ENCODE measurements around the gene ANKRD33B.

ANKRD33B gene

DNA sequence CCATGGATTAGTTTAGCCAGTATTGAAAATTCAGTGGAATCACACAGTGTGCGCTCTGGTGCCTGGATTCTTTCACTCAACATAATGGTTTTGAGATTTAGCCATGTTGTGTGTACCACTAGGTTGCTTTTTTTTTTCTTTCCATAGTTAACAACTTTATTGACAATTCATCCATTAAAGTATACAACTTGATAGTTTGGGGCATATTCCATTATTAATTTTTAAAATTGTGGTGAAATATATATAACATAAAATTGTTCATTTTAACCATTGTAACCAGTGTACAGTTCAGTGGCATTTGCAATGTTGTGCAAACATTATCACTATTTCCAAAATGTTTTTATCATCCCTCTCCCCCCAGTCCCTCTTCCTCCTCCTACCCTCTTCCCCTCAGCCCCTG is 35.2 kb downstream of the ANKRD33B start:
- Histone ChIP-seq H3K4me3 (ENCODE audit: insufficient read depth in 1 of 2, low read depth in 1 of 2, low read length in 2 of 2) (no peak overlapping the region), H3K27ac (ENCODE audit: low read length, poor library complexity, severe bottlenecking) (no peak overlapping the region), H3K4me2 (ENCODE audit: low read length, poor library complexity, severe bottlenecking) (no peak overlapping the region), H3K4ac (ENCODE audit: low read depth in 1 of 2, low read length in 2 of 2) (no peak overlapping the region), H2AK5ac (ENCODE audit: low read length, severe bottlenecking) (no peak overlapping the region), H3K9ac (ENCODE audit: low read length) (no peak overlapping the region), H2AFZ (ENCODE audit: low read depth, low read length) (no peak overlapping the region), H2BK120ac (ENCODE audit: low read depth, low read length) (no peak overlapping the region), H3K23ac (ENCODE audit: low read length in 2 of 2) (no peak overlapping the region), H2BK12ac (ENCODE audit: low read length in 2 of 2) (no peak overlapping the region), H3K27me3 (ENCODE audit: control insufficient read depth in 1 of 2, insufficient read depth in 1 of 2, low read length in 2 of 2) (no peaks in the 10 kb centered on the region), H4K91ac (ENCODE audit: low read length) (no peak overlapping the region), H4K8ac (ENCODE audit: low read length) (no peak overlapping the region), H3K18ac (ENCODE audit: low read depth in 1 of 2, low read length in 2 of 2) (no peak overlapping the region), H2BK5ac (ENCODE audit: low read depth, low read length, poor library complexity, severe bottlenecking) (no peak overlapping the region), H3K9me3 (ENCODE audit: control insufficient read depth, low read length) (no peaks in the 10 kb centered on the region), H3K4me1 (ENCODE audit: control insufficient read depth, insufficient read depth, low read depth, low read length) (peaks cover 23% of the 10 kb centered on the region), H3K79me1 (replicated peaks; ENCODE audit: low read length, poor library complexity, severe bottlenecking) (peaks cover 25% of the 10 kb centered on the region), H2BK15ac (ENCODE audit: low read depth, poor library complexity, severe bottlenecking) (no peak overlapping the region), H3K14ac (ENCODE audit: low read length in 2 of 2) (no peak overlapping the region), H3K36me3 (ENCODE audit: control insufficient read depth in 1 of 2, insufficient read depth in 2 of 2, low read depth in 1 of 2, low read length in 2 of 2) (peaks cover 0 to 3% of the 10 kb centered on the region in 2 experiments)
- 80% methylated on average over 1 of the region's 1 CpG for WGBS
- DNase-seq = no peak

DNA sequence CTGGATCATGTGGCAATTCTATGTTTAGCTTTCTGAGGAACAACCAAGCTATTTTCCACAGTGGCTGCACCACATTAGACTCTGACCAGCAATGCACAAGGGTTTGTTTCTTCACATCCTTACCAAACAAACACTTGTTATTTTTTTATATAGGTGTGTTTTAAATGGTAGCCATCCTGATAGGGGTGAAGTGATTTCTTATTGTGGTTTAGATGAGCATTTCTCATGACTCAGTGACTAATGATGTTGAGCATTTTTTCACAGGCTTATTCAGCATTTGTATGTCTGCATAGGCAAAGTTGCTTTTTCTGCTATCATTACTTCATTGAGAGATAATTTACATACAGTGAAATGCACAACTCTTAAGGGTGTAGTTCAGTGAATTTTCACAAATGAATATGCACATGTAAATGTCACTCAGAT is 36.0 kb downstream of the ANKRD33B start:
- DNase-seq = peak; percentile 62
- H3K79me1 ChIP-seq (replicated peaks; ENCODE audit: low read length, poor library complexity, severe bottlenecking) = peaks cover 23% of the 10 kb centered on the region
- no peak overlapping the region for H3K9ac ChIP-seq (ENCODE audit: low read length)
- no peak overlapping the region for H3K4ac ChIP-seq (ENCODE audit: low read depth in 1 of 2, low read length in 2 of 2)
- no peak overlapping the region for H3K23ac ChIP-seq (ENCODE audit: low read length in 2 of 2)
- no peak overlapping the region for H2BK12ac ChIP-seq (ENCODE audit: low read length in 2 of 2)
- no peak overlapping the region for H3K4me2 ChIP-seq (ENCODE audit: low read length, poor library complexity, severe bottlenecking)
- H2AK5ac ChIP-seq (ENCODE audit: low read length, severe bottlenecking) = no peak overlapping the region
- H3K14ac ChIP-seq (ENCODE audit: low read length in 2 of 2) = no peak overlapping the region
- H2BK120ac ChIP-seq (ENCODE audit: low read depth, low read length) = no peak overlapping the region
- no peak overlapping the region for H3K18ac ChIP-seq (ENCODE audit: low read depth in 1 of 2, low read length in 2 of 2)
- no peak overlapping the region for H2AFZ ChIP-seq (ENCODE audit: low read depth, low read length)
- no peak overlapping the region for H2BK5ac ChIP-seq (ENCODE audit: low read depth, low read length, poor library complexity, severe bottlenecking)
- H3K27me3 ChIP-seq (ENCODE audit: control insufficient read depth in 1 of 2, insufficient read depth in 1 of 2, low read length in 2 of 2) = no peaks in the 10 kb centered on the region
- no peak overlapping the region for H4K91ac ChIP-seq (ENCODE audit: low read length)
- no peak overlapping the region for H3K4me3 ChIP-seq (ENCODE audit: insufficient read depth in 1 of 2, low read depth in 1 of 2, low read length in 2 of 2)
- peaks cover 0 to 3% of the 10 kb centered on the region in 2 experiments for H3K36me3 ChIP-seq (ENCODE audit: control insufficient read depth in 1 of 2, insufficient read depth in 2 of 2, low read depth in 1 of 2, low read length in 2 of 2)
- no peak overlapping the region for H4K8ac ChIP-seq (ENCODE audit: low read length)
- peaks cover 16% of the 10 kb centered on the region for H3K4me1 ChIP-seq (ENCODE audit: control insufficient read depth, insufficient read depth, low read depth, low read length)
- peak overlapping the region; percentile 21 for H3K27ac ChIP-seq (ENCODE audit: low read length, poor library complexity, severe bottlenecking)
- H3K9me3 ChIP-seq (ENCODE audit: control insufficient read depth, low read length) = no peaks in the 10 kb centered on the region
- H2BK15ac ChIP-seq (ENCODE audit: low read depth, poor library complexity, severe bottlenecking) = no peak overlapping the region

DNA sequence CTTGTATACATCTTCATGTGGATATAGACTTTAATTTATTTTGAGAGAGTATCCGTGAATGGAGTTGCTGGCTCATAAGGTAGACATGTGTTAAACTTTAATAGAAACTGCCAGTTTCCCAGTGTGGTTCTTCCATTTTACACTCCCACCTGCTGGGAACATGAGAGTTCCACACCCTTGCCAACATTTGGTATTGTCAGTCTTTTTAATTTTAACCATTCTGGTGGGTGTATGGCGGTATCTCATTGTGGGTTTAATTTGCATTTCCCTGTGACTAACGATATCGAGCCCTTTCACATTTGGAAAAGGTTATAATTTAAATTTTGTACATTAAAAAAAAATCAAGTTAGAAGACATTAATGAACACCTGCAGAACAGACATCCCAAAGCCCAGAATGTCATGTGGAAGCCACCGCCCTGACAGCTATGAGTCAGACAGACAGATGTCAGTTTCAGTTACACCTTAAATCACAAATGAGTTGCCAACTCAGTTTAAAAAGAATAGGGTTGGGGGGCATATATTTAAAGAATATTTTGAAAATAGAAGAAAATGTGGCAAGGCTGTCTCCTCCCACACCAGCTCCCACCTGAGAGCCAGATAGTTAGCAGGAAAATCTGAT is 36.9 kb downstream of the ANKRD33B start:
- Histone ChIP-seq H3K9ac (ENCODE audit: low read length) (peak overlapping the region; percentile 76), H3K18ac (ENCODE audit: low read depth in 1 of 2, low read length in 2 of 2) (no peak overlapping the region), H2BK120ac (ENCODE audit: low read depth, low read length) (no peak overlapping the region), H4K91ac (ENCODE audit: low read length) (no peak overlapping the region), H3K27ac (ENCODE audit: low read length, poor library complexity, severe bottlenecking) (peak overlapping the region; percentile 48), H3K23ac (ENCODE audit: low read length in 2 of 2) (no peak overlapping the region), H2AK5ac (ENCODE audit: low read length, severe bottlenecking) (no peak overlapping the region), H3K9me3 (ENCODE audit: control insufficient read depth, low read length) (no peaks in the 10 kb centered on the region), H3K4me2 (ENCODE audit: low read length, poor library complexity, severe bottlenecking) (no peak overlapping the region), H2BK12ac (ENCODE audit: low read length in 2 of 2) (no peak overlapping the region), H2BK5ac (ENCODE audit: low read depth, low read length, poor library complexity, severe bottlenecking) (no peak overlapping the region), H3K4me1 (ENCODE audit: control insufficient read depth, insufficient read depth, low read depth, low read length) (peaks cover 10% of the 10 kb centered on the region), H3K14ac (ENCODE audit: low read length in 2 of 2) (no peak overlapping the region), H3K36me3 (ENCODE audit: control insufficient read depth in 1 of 2, insufficient read depth in 2 of 2, low read depth in 1 of 2, low read length in 2 of 2) (peaks cover 0 to 5% of the 10 kb centered on the region in 2 experiments), H4K8ac (ENCODE audit: low read length) (no peak overlapping the region), H2AFZ (ENCODE audit: low read depth, low read length) (no peak overlapping the region), H3K4ac (ENCODE audit: low read depth in 1 of 2, low read length in 2 of 2) (no peak overlapping the region), H2BK15ac (ENCODE audit: low read depth, poor library complexity, severe bottlenecking) (no peak overlapping the region), H3K79me1 (replicated peaks; ENCODE audit: low read length, poor library complexity, severe bottlenecking) (peaks cover 25% of the 10 kb centered on the region), H3K27me3 (ENCODE audit: control insufficient read depth in 1 of 2, insufficient read depth in 1 of 2, low read length in 2 of 2) (no peaks in the 10 kb centered on the region), H3K4me3 (ENCODE audit: insufficient read depth in 1 of 2, low read depth in 1 of 2, low read length in 2 of 2) (peak overlapping the region in 1 of 2 experiments; percentile 55)
- no peak for DNase-seq
- WGBS = 100% methylated on average over 1 of the region's 5 CpGs

GRCh38 chr5:10601246-10602030 is 37.6 kb downstream of the ANKRD33B start:
- peaks cover 0 to 5% of the 10 kb centered on the region in 2 experiments for H3K36me3 ChIP-seq (ENCODE audit: control insufficient read depth in 1 of 2, insufficient read depth in 2 of 2, low read depth in 1 of 2, low read length in 2 of 2)
- peak overlapping the region in 1 of 2 experiments; percentile 4 for H3K14ac ChIP-seq (ENCODE audit: low read length in 2 of 2)
- no peak overlapping the region for H2BK15ac ChIP-seq (ENCODE audit: low read depth, poor library complexity, severe bottlenecking)
- H3K23ac ChIP-seq (ENCODE audit: low read length in 2 of 2) = no peak overlapping the region
- H3K79me1 ChIP-seq (replicated peaks; ENCODE audit: low read length, poor library complexity, severe bottlenecking) = peaks cover 25% of the 10 kb centered on the region
- peak overlapping the region in 1 of 2 experiments; percentile 55 for H3K4me3 ChIP-seq (ENCODE audit: insufficient read depth in 1 of 2, low read depth in 1 of 2, low read length in 2 of 2)
- peak overlapping the region; percentile 48 for H3K27ac ChIP-seq (ENCODE audit: low read length, poor library complexity, severe bottlenecking)
- no peaks in the 10 kb centered on the region for H3K27me3 ChIP-seq (ENCODE audit: control insufficient read depth in 1 of 2, insufficient read depth in 1 of 2, low read length in 2 of 2)
- no peak overlapping the region for H2AFZ ChIP-seq (ENCODE audit: low read depth, low read length)
- no peaks in the 10 kb centered on the region for H3K9me3 ChIP-seq (ENCODE audit: control insufficient read depth, low read length)
- peak overlapping the region; percentile 54 for H2AK5ac ChIP-seq (ENCODE audit: low read length, severe bottlenecking)
- peaks cover 9% of the 10 kb centered on the region for H3K4me1 ChIP-seq (ENCODE audit: control insufficient read depth, insufficient read depth, low read depth, low read length)
- peak overlapping the region in 1 of 2 experiments; percentile 67 for H3K18ac ChIP-seq (ENCODE audit: low read depth in 1 of 2, low read length in 2 of 2)
- peak overlapping the region; percentile 76 for H3K9ac ChIP-seq (ENCODE audit: low read length)
- H4K8ac ChIP-seq (ENCODE audit: low read length) = peak overlapping the region; percentile 35
- peak overlapping the region; percentile 47 for H4K91ac ChIP-seq (ENCODE audit: low read length)
- H3K4me2 ChIP-seq (ENCODE audit: low read length, poor library complexity, severe bottlenecking) = no peak overlapping the region
- no peak overlapping the region for H2BK120ac ChIP-seq (ENCODE audit: low read depth, low read length)
- 84% methylated on average over 18 of the region's 19 CpGs for WGBS
- peak; percentile 44 for DNase-seq
- H3K4ac ChIP-seq (ENCODE audit: low read depth in 1 of 2, low read length in 2 of 2) = peak overlapping the region in 1 of 2 experiments; percentile 63
- H2BK5ac ChIP-seq (ENCODE audit: low read depth, low read length, poor library complexity, severe bottlenecking) = no peak overlapping the region
- no peak overlapping the region for H2BK12ac ChIP-seq (ENCODE audit: low read length in 2 of 2)
